ENCODE results near the gene OBSL1. TPM values are rescaled to one million over a fixed set of nuclear protein-coding genes. Genes with fewer than 3 reads are reported as not detected.

The OBSL1 gene
- total RNA-seq, 1 experiment from 2014 or later, result 25.5 TPM

- BruUV-seq (replicated peaks), result no TSS peak
- Histone ChIP-seq H3K4me1 (ENCODE audit: control insufficient read depth, insufficient read depth, low read length) (no peaks in the 10 kb centered on the region), H3K9me3 (ENCODE audit: control insufficient read depth, insufficient read depth, low read depth, low read length) (no peaks in the 10 kb centered on the region), H3K27ac (ENCODE audit: low read length) (no peak overlapping the region), H3K4me3 (ENCODE audit: low read depth in 2 of 2, low read length in 2 of 2) (no peak overlapping the region), H3K36me3 (ENCODE audit: control insufficient read depth, insufficient read depth, low read length) (no peaks in the 10 kb centered on the region), H3K27me3 (ENCODE audit: control insufficient read depth, insufficient read depth, low read length) (no peaks in the 10 kb centered on the region)
- in situ Hi-C loops (cut with HindIII; ENCODE audit: low pct_unique_long_range_greater_than_20kb, low sequenced_read_pairs), result no loop called here
- POLR2A ChIA-PET, result no interaction called here
- ATAC-seq (no peak), DNase-seq (ENCODE audit: low read depth, low spot score) (no peak)
- intact Hi-C loops (cut with micrococcal nuclease; ENCODE audit: unreplicated experiment), result no loop called here
- CTCF ChIA-PET, result interaction anchor here (0.6 kb wide), 1 partner anchor 22 kb away, joined by 3 read pairs; no protein-coding TSS in a partner anchor
- TF ChIP-seq POLR2AphosphoS5 (IDR thresholded peaks at IDR 0.05; ENCODE audit: low read depth, low read length), result no peak
- no peak for TF ChIP-seq CTCF (IDR thresholded peaks at IDR 0.05)
Measured at GRCh38 chr2:219619235-219619634, 47.9 kb upstream of the OBSL1 start.

GRCh38 chr2:219618733-219619122 lies 47.4 kb upstream of the OBSL1 start:
- no peak overlapping the region for H3K4me3 ChIP-seq (ENCODE audit: low read depth in 2 of 2, low read length in 2 of 2)
- BruUV-seq (replicated peaks), result no TSS peak
- no peak for DNase-seq (ENCODE audit: low read depth, low spot score)
- no peak for TF ChIP-seq TCF7L2 (IDR thresholded peaks at IDR 0.05; ENCODE audit: low read depth, low read length)
- no peak for TF ChIP-seq REST (IDR thresholded peaks at IDR 0.05; ENCODE audit: insufficient read depth in 1 of 2, low read depth in 2 of 2, low read length in 1 of 2)
- TF ChIP-seq CTCF (IDR thresholded peaks at IDR 0.05), result no peak
- TF ChIP-seq POLR2AphosphoS5 (IDR thresholded peaks at IDR 0.05; ENCODE audit: low read depth, low read length), result no peak
- TF ChIP-seq SIN3A (IDR thresholded peaks at IDR 0.05; ENCODE audit: borderline replicate concordance, insufficient read depth, low read depth, low read length), result no peak
- in situ Hi-C loops (cut with HindIII; ENCODE audit: low pct_unique_long_range_greater_than_20kb, low sequenced_read_pairs), result no loop called here
- no peaks in the 10 kb centered on the region for H3K9me3 ChIP-seq (ENCODE audit: control insufficient read depth, insufficient read depth, low read depth, low read length)
- no peaks in the 10 kb centered on the region for H3K4me1 ChIP-seq (ENCODE audit: control insufficient read depth, insufficient read depth, low read length)
- POLR2A ChIA-PET, result no interaction called here
- H3K27ac ChIP-seq (ENCODE audit: low read length), result no peak overlapping the region
- CTCF ChIA-PET, result interaction anchor here (0.6 kb wide), 1 partner anchor 23 kb away, joined by 3 read pairs; no protein-coding TSS in a partner anchor
- intact Hi-C loops (cut with micrococcal nuclease; ENCODE audit: unreplicated experiment), result no loop called here
- ATAC-seq, result no peak
- H3K36me3 ChIP-seq (ENCODE audit: control insufficient read depth, insufficient read depth, low read length), result no peaks in the 10 kb centered on the region
- H3K27me3 ChIP-seq (ENCODE audit: control insufficient read depth, insufficient read depth, low read length), result no peaks in the 10 kb centered on the region

Data from Panc1 (cell line).